Peyer's patch (tissue), 4 donors: ENCODE data around the gene NCF2.

ENCODE experiments used
- CTCF ChIP-seq, 6 experiments: fragments of 450-650 bp in 4 of 6; fragments of 200-600 bp in 2 of 6; sonication (generic) in 1 of 6; IDR thresholded peaks; one replicate each; pipeline ENCODE4 v1.5.1; 2017 to 2019; ENCODE audit warnings: antibody characterized with exemption in 6 of 6, mild to moderate bottlenecking in 3 of 6, moderate library complexity in 1 of 6
- POLR2A ChIP-seq, 2 donors: fragments of 450-650 bp; IDR thresholded peaks; one replicate each; pipeline ENCODE4 v1.5.1; 2017; ENCODE audit warnings: antibody characterized with exemption in 2 of 2, mild to moderate bottlenecking in 2 of 2, moderate library complexity in 2 of 2

- TF ChIP-seq CTCF (IDR thresholded peaks at IDR 0.05) (no peak), POLR2A (IDR thresholded peaks at IDR 0.05) (no peak)
These were observed 72.9 kb downstream of the NCF2 start for GRCh38 chr1:183517401-183517800.
